ENCODE measurements around the gene YPEL5.
"Not testable (repeated sequence)": the region's sequence is repeated elsewhere in the genome, so short reads cannot be mapped to it uniquely, and the experiment has no call there.

YPEL5 gene

DNA sequence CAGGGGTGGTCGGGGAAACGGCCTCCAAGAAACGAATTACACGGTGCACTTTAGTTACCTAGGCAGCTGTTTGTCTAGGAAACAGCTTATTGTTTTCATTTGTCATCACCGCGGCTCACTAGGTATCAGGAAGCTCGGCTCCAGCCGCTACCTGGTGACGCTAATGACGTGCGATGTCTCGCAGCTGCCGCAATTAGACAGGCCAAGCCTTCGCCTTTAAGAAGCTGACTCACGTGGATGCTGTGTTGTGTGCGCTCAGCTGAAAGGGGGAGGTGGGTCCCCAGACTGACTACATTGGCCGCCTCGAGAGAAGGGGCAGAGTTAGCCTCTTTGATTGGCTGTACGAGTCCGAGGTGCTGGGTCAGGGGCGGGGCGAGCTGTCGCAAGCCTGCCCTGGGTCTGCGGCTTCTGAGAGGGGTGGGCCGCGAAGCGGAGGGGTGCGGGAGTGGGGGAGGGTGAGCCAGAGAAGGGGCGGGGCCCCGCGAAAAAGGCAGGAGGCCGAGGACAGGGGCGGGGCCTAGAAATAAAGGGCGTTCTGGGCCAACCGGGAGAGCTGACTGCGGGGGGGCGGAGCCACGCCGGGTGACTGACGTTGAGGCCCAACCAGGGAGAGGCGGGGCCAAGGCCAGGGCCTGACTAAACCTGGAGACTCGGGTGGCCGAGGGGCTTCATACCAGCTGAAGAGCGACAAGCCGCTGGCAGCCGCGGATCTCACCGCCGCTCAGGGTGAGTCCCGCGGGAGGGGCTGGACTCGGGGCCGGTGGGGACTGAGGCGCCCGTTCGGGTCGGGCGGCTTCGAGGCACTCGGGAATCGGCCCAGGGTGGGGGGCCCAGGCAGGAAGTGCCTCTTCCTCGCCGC lies at the start of gene YPEL5:
Gene YPEL5 (plus strand): TSS at position 671 of the 859 bp plus-strand sequence. CDS start 9,645 bp downstream, outside the sequence.
- Mint-ChIP-seq H3K4me3 (peak within 1 kb of the TSS; percentile 75), H3K27ac (peak within 1 kb of the TSS; percentile 93), H3K27me3 (no peaks in the 10 kb centered on the region), H3K36me3 (ENCODE audit: low read depth) (peaks cover 35% of the 10 kb centered on the region), H3K4me1 (ENCODE audit: low read depth) (peaks cover 29% of the 10 kb centered on the region), H3K9me3 (no peaks in the 10 kb centered on the region)
- intact Hi-C loops (cut with micrococcal nuclease) = no loop called here

DNA sequence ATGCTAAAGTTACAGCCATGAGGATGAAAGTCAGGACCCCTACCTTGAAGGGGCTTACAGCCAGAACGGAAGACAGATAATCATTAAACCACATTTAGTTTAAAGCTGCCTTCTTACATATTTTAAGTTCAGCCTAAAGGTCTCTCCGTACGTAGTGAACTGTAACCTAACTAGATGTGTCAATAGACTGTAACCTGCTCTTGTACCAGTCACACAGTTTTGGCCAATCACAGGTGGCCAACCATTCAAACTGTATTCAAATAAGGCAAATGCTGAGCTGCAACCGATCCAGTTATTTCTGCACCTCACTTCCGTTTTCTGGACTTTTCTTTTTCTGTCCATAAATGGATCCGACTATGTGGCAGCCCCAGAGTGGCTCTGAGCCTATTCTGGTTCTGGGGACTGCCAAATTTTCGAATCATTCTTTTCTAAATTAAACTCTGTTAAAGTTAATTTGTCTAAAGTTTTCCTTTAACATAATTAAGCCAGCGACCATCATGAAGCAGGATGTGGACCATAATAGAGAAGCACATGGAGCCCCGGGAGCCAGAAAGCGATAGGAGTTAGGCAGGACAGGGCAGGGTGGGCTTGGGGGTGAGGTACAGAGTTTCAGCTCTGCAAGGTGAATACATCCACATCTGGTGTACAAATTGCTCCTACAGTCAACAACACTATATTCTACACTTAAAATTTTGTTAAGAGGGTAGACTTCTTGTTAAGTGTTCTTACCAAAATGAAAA lies 48.4 kb upstream of the YPEL5 start:
- Mint-ChIP-seq H3K9me3 (no peaks in the 10 kb centered on the region), H3K4me1 (ENCODE audit: low read depth) (no peaks in the 10 kb centered on the region), H3K36me3 (ENCODE audit: low read depth) (no peaks in the 10 kb centered on the region), H3K27me3 (peaks cover 3% of the 10 kb centered on the region), H3K4me3 (no peak overlapping the region), H3K27ac (no peak overlapping the region)
- intact Hi-C loops (cut with micrococcal nuclease) = no loop called here

DNA sequence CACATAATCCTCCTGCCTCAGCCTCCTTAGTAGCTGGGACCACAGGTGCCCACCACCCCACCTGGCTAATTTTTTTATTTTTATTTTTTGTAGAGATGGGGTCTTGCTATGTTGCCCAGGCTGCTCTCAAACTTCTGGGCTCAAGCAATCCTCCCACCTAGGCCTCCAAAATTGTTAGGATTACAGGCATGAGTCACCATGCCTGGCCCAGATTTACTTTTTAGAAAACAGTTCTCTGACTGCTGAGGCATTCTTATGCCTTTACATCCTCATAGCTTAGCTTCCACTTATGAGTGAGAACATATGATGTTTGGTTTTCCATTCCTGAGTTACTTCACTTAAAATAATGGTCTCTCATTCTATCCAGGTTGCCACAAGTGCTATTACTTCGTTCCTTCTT lies 47.4 kb upstream of the YPEL5 start:
- H3K4me1 Mint-ChIP-seq (ENCODE audit: low read depth); H3K27me3 Mint-ChIP-seq; intact Hi-C loops (cut with micrococcal nuclease); H3K4me3 Mint-ChIP-seq; H3K27ac Mint-ChIP-seq; H3K9me3 Mint-ChIP-seq; H3K36me3 Mint-ChIP-seq (ENCODE audit: low read depth): not testable (repeated sequence)

DNA sequence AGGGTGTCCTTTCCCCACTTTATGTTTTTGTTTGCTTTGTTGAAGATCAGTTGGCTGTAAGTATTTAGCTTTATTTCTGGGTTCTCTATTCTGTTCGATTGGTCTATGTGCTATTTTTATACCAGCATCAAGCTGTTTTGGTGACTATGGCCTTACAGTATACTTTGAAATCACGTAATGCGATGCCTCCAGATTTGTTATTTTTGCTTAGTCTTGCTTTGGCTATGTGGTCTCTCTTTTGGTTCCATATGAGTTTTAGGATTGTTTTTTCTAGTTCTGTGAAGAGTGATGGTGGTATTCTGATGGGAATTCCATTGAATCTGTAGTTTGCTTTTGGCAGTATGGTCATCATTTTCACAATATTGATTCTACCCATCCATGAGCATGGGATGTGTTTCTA lies 46.1 kb upstream of the YPEL5 start:
- H3K9me3 Mint-ChIP-seq; H3K4me1 Mint-ChIP-seq (ENCODE audit: low read depth); H3K36me3 Mint-ChIP-seq (ENCODE audit: low read depth); intact Hi-C loops (cut with micrococcal nuclease); H3K4me3 Mint-ChIP-seq; H3K27ac Mint-ChIP-seq; H3K27me3 Mint-ChIP-seq: not testable (repeated sequence)

DNA sequence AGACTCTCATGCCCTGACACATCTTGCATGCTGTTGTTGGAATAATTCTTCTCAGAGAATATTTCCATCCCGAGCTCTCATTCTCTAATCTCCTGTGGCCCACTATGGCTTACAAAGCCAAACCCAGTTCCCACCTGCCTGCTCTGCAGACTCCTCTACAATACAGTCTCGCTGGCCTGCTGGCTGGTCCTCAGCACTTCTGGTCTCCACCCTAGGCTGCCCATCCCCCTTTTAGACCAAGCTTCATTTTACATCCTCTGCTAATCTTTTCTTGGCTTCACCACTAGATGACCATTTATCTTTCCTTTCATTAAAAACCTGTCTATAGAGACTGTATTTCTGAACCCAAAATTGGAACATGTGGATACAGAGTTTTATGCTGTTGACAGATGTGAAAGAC lies 42.5 kb upstream of the YPEL5 start:
- no peak overlapping the region for H3K27ac Mint-ChIP-seq
- intact Hi-C loops (cut with micrococcal nuclease) = no loop called here
- no peaks in the 10 kb centered on the region for H3K9me3 Mint-ChIP-seq
- no peak overlapping the region for H3K4me3 Mint-ChIP-seq
- H3K36me3 Mint-ChIP-seq (ENCODE audit: low read depth) = no peaks in the 10 kb centered on the region
- H3K27me3 Mint-ChIP-seq = peaks cover 1% of the 10 kb centered on the region
- H3K4me1 Mint-ChIP-seq (ENCODE audit: low read depth) = no peaks in the 10 kb centered on the region

DNA sequence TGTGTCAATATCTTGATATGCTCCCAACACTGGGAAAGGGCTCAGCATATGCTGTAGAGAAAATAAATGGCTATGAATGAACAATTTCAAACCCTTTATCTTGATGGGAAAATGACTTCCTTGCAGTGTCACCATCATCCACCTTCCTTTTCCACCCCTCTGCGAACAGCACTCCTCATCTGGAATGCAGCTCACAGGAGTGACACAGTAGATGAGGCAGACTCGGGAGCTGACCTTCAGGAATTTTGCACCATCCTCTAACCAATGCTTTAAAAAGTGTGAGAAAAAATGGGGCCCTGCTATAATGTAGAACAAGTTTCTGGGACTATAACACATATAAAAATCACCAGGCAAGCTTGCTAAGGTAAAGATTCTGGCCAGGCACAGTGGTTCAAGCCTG lies 41.3 kb upstream of the YPEL5 start:
- Mint-ChIP-seq H3K9me3 (no peaks in the 10 kb centered on the region), H3K4me1 (ENCODE audit: low read depth) (no peaks in the 10 kb centered on the region), H3K4me3 (no peak overlapping the region), H3K36me3 (ENCODE audit: low read depth) (no peaks in the 10 kb centered on the region), H3K27ac (no peak overlapping the region), H3K27me3 (peaks cover 1% of the 10 kb centered on the region)
- intact Hi-C loops (cut with micrococcal nuclease) = no loop called here

DNA sequence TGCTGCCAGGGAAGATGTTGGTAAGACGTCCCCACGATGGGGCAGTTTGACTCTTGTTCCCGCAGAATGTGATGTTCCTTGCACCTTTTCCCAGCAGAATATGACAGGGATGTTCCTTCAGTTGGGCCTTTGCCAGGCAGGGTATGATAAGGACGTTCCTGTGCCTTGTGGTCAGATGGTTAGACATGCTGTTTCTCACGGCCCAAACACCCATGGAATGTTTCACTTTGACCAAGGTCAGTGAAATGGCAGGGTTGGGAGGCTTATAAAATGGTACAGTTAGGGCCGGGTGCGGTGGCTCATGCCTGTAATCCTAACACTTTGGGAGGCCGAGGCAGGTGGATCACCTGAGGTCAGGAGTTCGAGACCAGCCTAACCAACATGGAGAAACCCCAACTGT lies 40.3 kb upstream of the YPEL5 start:
- Mint-ChIP-seq H3K4me3 (no peak overlapping the region), H3K4me1 (ENCODE audit: low read depth) (no peaks in the 10 kb centered on the region), H3K27me3 (peaks cover 1% of the 10 kb centered on the region), H3K27ac (no peak overlapping the region), H3K36me3 (ENCODE audit: low read depth) (no peaks in the 10 kb centered on the region), H3K9me3 (no peaks in the 10 kb centered on the region)
- intact Hi-C loops (cut with micrococcal nuclease) = no loop called here

DNA sequence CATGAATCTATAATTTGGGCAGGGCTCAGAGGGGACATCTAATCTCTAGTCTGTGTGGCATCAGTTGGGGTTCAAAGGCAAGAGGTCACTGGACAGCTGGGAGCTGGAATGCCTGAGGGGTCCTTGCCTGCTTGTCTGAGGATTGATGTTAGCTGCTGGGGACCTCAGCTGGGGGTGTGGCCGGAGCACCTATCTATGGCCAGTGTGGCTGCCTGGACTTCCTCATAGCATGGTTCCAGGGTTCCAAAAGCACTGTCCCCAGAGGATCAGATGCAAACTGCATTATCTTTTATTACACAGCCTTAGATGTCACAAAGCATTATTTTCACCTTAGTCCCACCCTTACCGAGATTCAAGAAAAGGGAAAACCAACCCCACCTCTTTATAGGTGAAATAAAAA lies 38.6 kb upstream of the YPEL5 start:
- Mint-ChIP-seq H3K4me3 (no peak overlapping the region), H3K4me1 (ENCODE audit: low read depth) (no peaks in the 10 kb centered on the region), H3K27ac (no peak overlapping the region), H3K36me3 (ENCODE audit: low read depth) (no peaks in the 10 kb centered on the region), H3K27me3 (peaks cover 1% of the 10 kb centered on the region), H3K9me3 (no peaks in the 10 kb centered on the region)
- intact Hi-C loops (cut with micrococcal nuclease) = no loop called here

DNA sequence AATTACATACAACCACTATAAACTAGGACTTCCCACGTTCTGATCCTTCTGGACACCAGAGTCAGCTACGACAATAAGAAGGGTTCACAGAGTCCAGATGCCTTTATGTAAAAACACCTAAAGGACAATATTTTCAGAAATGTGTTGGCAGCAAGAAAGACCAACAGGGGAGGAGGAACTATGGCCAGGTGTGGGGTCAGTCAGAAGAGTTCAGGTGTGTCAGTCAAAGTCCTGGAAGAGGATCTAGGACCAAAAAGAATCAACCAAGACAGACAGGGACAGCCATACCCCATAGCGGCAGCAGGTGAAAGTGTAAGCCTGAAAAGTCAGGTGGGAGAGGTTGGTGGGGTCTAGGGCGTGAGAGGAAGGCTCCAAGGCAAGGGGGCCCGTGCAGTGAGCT lies 38.0 kb upstream of the YPEL5 start:
- Mint-ChIP-seq H3K27ac (no peak overlapping the region), H3K9me3 (no peaks in the 10 kb centered on the region), H3K27me3 (no peaks in the 10 kb centered on the region), H3K36me3 (ENCODE audit: low read depth) (no peaks in the 10 kb centered on the region), H3K4me3 (no peak overlapping the region), H3K4me1 (ENCODE audit: low read depth) (no peaks in the 10 kb centered on the region)
- intact Hi-C loops (cut with micrococcal nuclease) = no loop called here

DNA sequence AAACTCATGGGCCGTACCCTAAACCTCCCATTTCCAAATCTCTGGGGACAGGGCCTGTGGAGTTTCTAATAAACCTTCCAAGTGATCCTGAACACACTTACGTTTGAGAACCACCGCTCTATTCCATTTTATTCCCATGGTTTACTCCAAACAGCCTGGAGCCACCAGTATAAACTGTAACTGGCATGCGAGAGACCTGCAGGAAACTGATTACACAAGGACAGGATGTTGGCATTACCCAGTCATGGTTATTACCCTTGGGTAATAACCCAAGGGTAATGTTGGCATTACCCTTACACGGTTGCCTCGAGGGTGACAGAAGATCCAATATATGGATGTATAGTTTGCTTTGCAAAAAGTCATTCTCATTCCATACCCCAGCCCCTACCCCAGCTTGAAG lies 37.0 kb upstream of the YPEL5 start:
- Mint-ChIP-seq H3K4me3 (no peak overlapping the region), H3K27ac (no peak overlapping the region), H3K9me3 (no peaks in the 10 kb centered on the region), H3K36me3 (ENCODE audit: low read depth) (no peaks in the 10 kb centered on the region), H3K4me1 (ENCODE audit: low read depth) (no peaks in the 10 kb centered on the region), H3K27me3 (no peaks in the 10 kb centered on the region)
- intact Hi-C loops (cut with micrococcal nuclease) = no loop called here

DNA sequence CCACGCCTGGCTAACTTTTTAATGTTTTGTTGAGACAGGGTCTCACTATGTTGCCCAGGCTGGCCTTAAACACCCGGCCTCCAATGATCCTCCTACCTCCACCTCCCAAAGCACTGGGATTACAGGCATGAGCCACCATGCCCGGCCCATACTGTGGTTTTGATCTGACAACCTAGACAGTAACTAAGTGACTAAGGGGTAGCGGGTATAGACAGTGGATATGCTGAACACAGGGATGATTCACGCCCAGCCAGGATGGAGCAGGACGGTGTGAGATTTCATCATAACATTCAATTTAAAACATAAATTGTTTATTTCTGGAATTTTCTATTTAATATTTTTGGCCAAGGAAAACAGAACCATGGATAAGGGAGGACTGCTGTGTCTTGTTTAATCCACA lies 36.0 kb upstream of the YPEL5 start:
- H3K36me3 Mint-ChIP-seq (ENCODE audit: low read depth) = no peaks in the 10 kb centered on the region
- no peaks in the 10 kb centered on the region for H3K9me3 Mint-ChIP-seq
- peaks cover 5% of the 10 kb centered on the region for H3K4me1 Mint-ChIP-seq (ENCODE audit: low read depth)
- intact Hi-C loops (cut with micrococcal nuclease) = no loop called here
- peaks cover 1% of the 10 kb centered on the region for H3K27me3 Mint-ChIP-seq
- H3K4me3 Mint-ChIP-seq = no peak overlapping the region
- no peak overlapping the region for H3K27ac Mint-ChIP-seq

DNA sequence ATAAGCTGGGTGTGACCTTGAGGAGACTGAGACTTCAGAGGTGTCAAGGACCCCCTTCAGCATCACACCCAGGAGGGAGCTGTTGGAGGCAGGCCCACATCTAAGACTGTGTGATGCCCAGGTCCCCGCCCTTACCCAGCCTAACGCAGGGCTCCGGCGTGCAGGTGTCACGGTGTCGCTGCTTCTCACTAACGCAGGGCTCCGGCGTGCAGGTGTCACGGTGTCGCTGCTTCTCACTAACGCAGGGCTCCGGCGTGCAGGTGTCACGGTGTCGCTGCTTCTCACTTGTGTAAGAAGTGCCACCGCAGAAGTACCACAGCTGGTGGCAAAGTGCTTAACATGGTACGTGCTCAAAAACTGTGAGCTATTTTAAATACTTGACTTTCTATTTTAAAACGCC lies 35.6 kb upstream of the YPEL5 start:
- H3K27ac Mint-ChIP-seq; H3K27me3 Mint-ChIP-seq; H3K4me3 Mint-ChIP-seq; H3K9me3 Mint-ChIP-seq; H3K4me1 Mint-ChIP-seq (ENCODE audit: low read depth); H3K36me3 Mint-ChIP-seq (ENCODE audit: low read depth); intact Hi-C loops (cut with micrococcal nuclease): not testable (repeated sequence)

DNA sequence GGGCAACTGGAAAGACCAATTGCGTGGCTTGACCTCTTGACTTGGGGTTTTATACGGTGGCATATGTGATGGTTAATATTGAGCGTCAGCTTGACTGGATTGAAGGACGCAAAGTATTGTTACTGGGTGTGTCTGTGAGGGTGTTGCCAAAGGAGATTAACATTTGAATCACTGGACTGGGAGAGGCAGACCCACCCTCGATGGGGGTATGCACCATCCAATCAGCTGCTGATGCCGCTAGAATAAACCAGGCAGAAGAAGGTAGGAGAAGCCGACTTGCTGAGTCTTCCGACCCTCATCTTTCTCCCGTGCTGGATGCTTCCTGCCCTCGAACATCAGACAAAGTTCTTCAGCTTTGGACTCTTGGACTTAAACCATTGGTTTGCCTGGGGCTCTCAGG lies 34.2 kb upstream of the YPEL5 start:
- Mint-ChIP-seq H3K27ac (no peak overlapping the region), H3K9me3 (no peaks in the 10 kb centered on the region), H3K4me1 (ENCODE audit: low read depth) (peaks cover 6% of the 10 kb centered on the region), H3K4me3 (no peak overlapping the region), H3K27me3 (peaks cover 1% of the 10 kb centered on the region), H3K36me3 (ENCODE audit: low read depth) (no peaks in the 10 kb centered on the region)
- intact Hi-C loops (cut with micrococcal nuclease) = no loop called here

DNA sequence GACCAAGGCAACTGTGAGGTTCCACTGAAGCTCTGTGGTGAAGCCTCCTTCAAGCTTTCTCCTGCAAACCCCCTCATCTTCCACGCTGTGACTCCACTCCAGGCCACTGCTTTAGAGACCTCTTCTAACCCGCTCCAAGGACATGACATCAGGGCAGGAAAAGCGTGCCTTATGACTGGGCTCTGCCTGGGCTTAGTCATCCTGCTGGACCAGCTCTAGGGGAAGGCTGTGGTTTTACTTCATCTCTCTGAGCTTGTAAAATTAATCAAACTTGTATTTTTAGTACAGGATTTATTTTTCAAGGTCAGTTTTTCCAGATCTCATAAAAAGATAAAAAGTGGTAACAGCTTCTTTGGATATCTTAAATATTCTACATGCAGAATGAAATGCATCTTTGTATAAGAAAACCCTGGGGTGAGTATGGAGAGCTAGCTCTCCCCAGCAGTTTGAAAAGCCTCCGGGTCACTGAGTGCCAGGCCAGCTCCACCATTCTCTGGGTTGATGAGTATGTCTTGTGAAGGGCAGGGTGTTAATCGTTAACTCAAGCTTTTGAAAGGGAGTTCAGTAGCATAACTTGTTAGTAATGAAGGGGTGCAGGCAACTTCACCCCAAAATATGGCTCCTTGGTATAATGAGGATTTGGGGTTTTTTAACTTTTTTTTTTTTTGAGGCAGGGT lies 33.1 kb upstream of the YPEL5 start:
- Mint-ChIP-seq H3K27ac (no peak overlapping the region), H3K27me3 (peaks cover 2% of the 10 kb centered on the region), H3K4me3 (no peak overlapping the region), H3K9me3 (no peaks in the 10 kb centered on the region), H3K4me1 (ENCODE audit: low read depth) (peaks cover 6% of the 10 kb centered on the region), H3K36me3 (ENCODE audit: low read depth) (no peaks in the 10 kb centered on the region)
- intact Hi-C loops (cut with micrococcal nuclease) = no loop called here

All from dendritic cell treated with granulocyte-macrophage colony-stimulating factor and Interleukin-4, amounts not matched to agents 40 ng/mL and 50 ng/mL, for 4 days (primary cell).